ENCODE data around the gene S100A8. TPM values are rescaled to one million over a fixed set of nuclear protein-coding genes. Genes with fewer than 3 reads are reported as not detected.

Gene S100A8
- polyA plus RNA-seq, 1 donor (not counting 4 experiments of a cell fraction or from before 2014, with no cell fraction given): 403 TPM

DNA sequence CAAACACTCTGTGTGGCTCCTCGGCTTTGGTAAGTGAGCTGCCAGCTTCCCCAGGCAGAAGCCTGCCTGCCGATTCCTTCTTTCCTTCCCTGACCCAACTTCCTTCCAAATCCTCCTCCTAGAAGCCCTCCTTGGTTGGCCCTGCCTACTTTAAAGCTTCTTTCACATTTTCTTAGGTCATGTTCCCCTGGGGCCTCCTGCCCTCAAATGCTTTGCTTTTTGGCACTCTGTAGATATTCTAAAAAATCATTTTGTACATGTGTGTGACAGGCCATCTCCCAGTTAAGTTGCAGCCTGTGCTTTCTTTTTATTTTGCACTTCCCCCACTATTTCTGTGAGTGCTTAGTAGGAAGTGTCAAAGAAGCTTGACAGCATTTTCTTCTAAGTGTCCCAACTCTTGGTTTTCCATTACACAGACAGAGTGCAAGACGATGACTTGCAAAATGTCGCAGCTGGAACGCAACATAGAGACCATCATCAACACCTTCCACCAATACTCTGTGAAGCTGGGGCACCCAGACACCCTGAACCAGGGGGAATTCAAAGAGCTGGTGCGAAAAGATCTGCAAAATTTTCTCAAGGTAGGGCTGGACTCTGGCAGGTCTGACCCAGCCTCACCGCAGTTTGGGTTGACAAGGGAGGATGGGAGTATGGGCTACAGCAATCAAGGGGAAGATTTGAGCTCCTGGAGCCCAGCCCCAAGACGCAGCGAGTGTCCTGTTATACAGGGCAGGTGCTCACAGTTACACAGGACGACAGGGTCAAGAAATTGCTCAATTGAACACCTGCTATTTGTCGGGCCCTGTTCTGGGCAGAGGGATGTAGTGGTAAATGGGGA is 32.8 kb downstream of the S100A8 start, which contains the start of gene S100A9:
TSS of gene S100A9 (plus strand) at position 2 of the 838 bp plus-strand sequence. CDS start at position 432, 430 bp downstream.
- no peak for TF ChIP-seq EZH2 (IDR thresholded peaks at IDR 0.05; ENCODE audit: low read length)
- TF ChIP-seq, protein P1, sequence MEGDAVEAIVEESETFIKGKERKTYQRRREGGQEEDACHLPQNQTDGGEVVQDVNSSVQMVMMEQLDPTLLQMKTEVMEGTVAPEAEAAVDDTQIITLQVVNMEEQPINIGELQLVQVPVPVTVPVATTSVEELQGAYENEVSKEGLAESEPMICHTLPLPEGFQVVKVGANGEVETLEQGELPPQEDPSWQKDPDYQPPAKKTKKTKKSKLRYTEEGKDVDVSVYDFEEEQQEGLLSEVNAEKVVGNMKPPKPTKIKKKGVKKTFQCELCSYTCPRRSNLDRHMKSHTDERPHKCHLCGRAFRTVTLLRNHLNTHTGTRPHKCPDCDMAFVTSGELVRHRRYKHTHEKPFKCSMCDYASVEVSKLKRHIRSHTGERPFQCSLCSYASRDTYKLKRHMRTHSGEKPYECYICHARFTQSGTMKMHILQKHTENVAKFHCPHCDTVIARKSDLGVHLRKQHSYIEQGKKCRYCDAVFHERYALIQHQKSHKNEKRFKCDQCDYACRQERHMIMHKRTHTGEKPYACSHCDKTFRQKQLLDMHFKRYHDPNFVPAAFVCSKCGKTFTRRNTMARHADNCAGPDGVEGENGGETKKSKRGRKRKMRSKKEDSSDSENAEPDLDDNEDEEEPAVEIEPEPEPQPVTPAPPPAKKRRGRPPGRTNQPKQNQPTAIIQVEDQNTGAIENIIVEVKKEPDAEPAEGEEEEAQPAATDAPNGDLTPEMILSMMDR (optimal IDR thresholded peaks at IDR 0.05 in 1 of 3, IDR thresholded peaks at IDR 0.05 in 1 of 3, conservative IDR thresholded peaks at IDR 0.05 in 1 of 3; ENCODE audit: extremely low read depth in 1 of 3, insufficient read depth in 2 of 3, low read length in 3 of 3): no peak
- Histone ChIP-seq H3K9ac (ENCODE audit: control insufficient read depth, extremely low read depth, insufficient read depth, low read length) (peak within 1 kb of the TSS; percentile 52), H3K27me3 (ENCODE audit: control insufficient read depth, extremely low read depth, insufficient read depth, low read length) (no peaks in the 10 kb centered on the region), H2AFZ (ENCODE audit: control insufficient read depth, low read length) (peak within 1 kb of the TSS; percentile 55), H3K36me3 (ENCODE audit: control insufficient read depth in 2 of 2, extremely low read depth in 1 of 2, insufficient read depth in 2 of 2, low read length in 2 of 2) (no peaks in the 10 kb centered on the region), H4K20me1 (ENCODE audit: control insufficient read depth, extremely low read depth, insufficient read depth, low read length) (no peaks in the 10 kb centered on the region), H3K4me1 (ENCODE audit: control insufficient read depth, extremely low read depth, insufficient read depth, low read length) (peaks cover 16% of the 10 kb centered on the region), H3K9me1 (ENCODE audit: control insufficient read depth, extremely low read depth, insufficient read depth, low read length) (no peaks in the 10 kb centered on the region), H3K4me2 (ENCODE audit: control insufficient read depth, extremely low read depth, insufficient read depth, low read depth, low read length) (peak within 1 kb of the TSS; percentile 66), H3K9me3 (ENCODE audit: control insufficient read depth, low read depth, low read length) (no peaks in the 10 kb centered on the region), H3K27ac (ENCODE audit: control insufficient read depth, insufficient read depth, low read length) (peak within 1 kb of the TSS; percentile 47), H3K79me2 (ENCODE audit: control insufficient read depth, insufficient read depth, low read length) (no peaks in the 10 kb centered on the region), H3K4me3 (ENCODE audit: control insufficient read depth in 2 of 3, extremely low read depth in 1 of 3, insufficient read depth in 2 of 3, low read depth in 1 of 3, low read length in 3 of 3) (no peak within 1 kb of the TSS)
- FAIRE-seq: no peak
- dilution Hi-C loops (cut with MboI; ENCODE audit: extremely low pct_ligation_motif_present, low sequenced_read_pairs): loop anchor here (10.0 kb wide), 2 partner anchors 47 to 147 kb away; no protein-coding TSS in a partner anchor
- no peak for DNase-seq (ENCODE audit: low read depth, low spot score)

DNA sequence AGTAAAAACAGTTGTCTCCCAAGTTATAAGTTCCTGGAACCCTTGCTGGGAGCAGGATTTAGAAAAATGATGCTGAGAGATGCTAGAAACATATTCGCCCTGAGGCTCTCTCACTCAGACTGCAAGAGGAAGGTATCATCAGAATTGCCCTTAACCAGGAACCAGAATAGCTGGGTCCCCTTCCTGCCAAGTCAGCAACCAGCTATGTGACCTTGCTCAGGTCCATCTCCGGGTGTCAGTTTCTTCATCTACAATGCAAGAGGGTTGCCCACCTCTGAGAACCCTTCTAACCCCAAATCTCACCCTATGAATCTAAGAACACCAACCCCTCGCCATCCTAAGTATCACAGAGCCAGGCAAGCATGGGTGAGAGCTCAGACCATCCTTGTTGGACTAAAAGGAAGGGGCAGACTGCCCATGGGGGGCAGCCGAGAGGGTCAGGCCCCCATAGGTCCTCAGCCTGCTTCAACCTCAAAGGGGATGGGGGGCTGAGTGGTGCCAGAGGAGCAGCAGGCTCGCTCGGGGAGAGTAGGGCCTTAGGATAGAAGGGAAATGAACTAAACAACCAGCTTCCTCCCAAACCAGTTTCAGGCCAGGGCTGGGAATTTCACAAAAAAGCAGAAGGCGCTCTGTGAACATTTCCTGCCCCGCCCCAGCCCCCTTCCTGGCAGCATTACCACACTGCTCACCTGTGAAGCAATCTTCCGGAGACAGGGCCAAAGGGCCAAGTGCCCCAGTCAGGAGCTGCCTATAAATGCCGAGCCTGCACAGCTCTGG is 33.6 kb downstream of the S100A8 start:
- peak overlapping the region; percentile 66 for H3K4me2 ChIP-seq (ENCODE audit: control insufficient read depth, extremely low read depth, insufficient read depth, low read depth, low read length)
- no peaks in the 10 kb centered on the region for H3K79me2 ChIP-seq (ENCODE audit: control insufficient read depth, insufficient read depth, low read length)

More for the DNA sequence above, 33.6 kb downstream of the S100A8 start:
- no peaks in the 10 kb centered on the region for H3K36me3 ChIP-seq (ENCODE audit: control insufficient read depth in 2 of 2, extremely low read depth in 1 of 2, insufficient read depth in 2 of 2, low read length in 2 of 2)
- H3K9me1 ChIP-seq (ENCODE audit: control insufficient read depth, extremely low read depth, insufficient read depth, low read length): no peaks in the 10 kb centered on the region
- H2AFZ ChIP-seq (ENCODE audit: control insufficient read depth, low read length): peak overlapping the region; percentile 55
- H3K27me3 ChIP-seq (ENCODE audit: control insufficient read depth, extremely low read depth, insufficient read depth, low read length): no peaks in the 10 kb centered on the region
- FAIRE-seq (peak; percentile 69), DNase-seq (ENCODE audit: low read depth, low spot score) (no peak)
- no peak overlapping the region for H3K4me3 ChIP-seq (ENCODE audit: control insufficient read depth in 2 of 3, extremely low read depth in 1 of 3, insufficient read depth in 2 of 3, low read depth in 1 of 3, low read length in 3 of 3)
- no peak for TF ChIP-seq EZH2 (IDR thresholded peaks at IDR 0.05; ENCODE audit: low read length)
- TF ChIP-seq, protein P1 (optimal IDR thresholded peaks at IDR 0.05 in 1 of 3, IDR thresholded peaks at IDR 0.05 in 1 of 3, conservative IDR thresholded peaks at IDR 0.05 in 1 of 3; ENCODE audit: extremely low read depth in 1 of 3, insufficient read depth in 2 of 3, low read length in 3 of 3): no peak
- peak overlapping the region; percentile 47 for H3K27ac ChIP-seq (ENCODE audit: control insufficient read depth, insufficient read depth, low read length)
- H3K9ac ChIP-seq (ENCODE audit: control insufficient read depth, extremely low read depth, insufficient read depth, low read length): peak overlapping the region; percentile 52
- H3K9me3 ChIP-seq (ENCODE audit: control insufficient read depth, low read depth, low read length): no peaks in the 10 kb centered on the region
- dilution Hi-C loops (cut with MboI; ENCODE audit: extremely low pct_ligation_motif_present, low sequenced_read_pairs): loop anchor here (10.0 kb wide), 2 partner anchors 48 to 148 kb away; no protein-coding TSS in a partner anchor
- peaks cover 16% of the 10 kb centered on the region for H3K4me1 ChIP-seq (ENCODE audit: control insufficient read depth, extremely low read depth, insufficient read depth, low read length)
- H4K20me1 ChIP-seq (ENCODE audit: control insufficient read depth, extremely low read depth, insufficient read depth, low read length): no peaks in the 10 kb centered on the region

Data from keratinocyte (primary cell).